HEK293 (cell line): ENCODE data around the gene TBC1D8.
A peak's percentile ranks its signal among the peaks of the same experiment; 100 is the strongest.

Source experiments
- CTCF ChIA-PET: fragments of 350-600 bp; formaldehyde crosslinking; extraction: SDS; loops from one replicate; lab custom pipeline; 2021; ENCODE audit warnings: antibody characterized with exemption; lab: Yijun Ruan, JAX
- POLR2A ChIA-PET: fragments of 300-600 bp; formaldehyde crosslinking; extraction: SDS; loops from one replicate; lab custom pipeline; 2020; ENCODE audit warnings: antibody characterized with exemption, inconsistent platforms; lab: Yijun Ruan, JAX
- H3K27ac ChIP-seq: fragments of 200-500 bp; sonication (Bioruptor generic); 2 replicates; pipeline ENCODE4 v1.5.1; 2014; ENCODE audit warnings: low read depth, low read length, control low read depth, inconsistent platforms; ENCODE audit errors: extremely low read depth
- H3K36me3 ChIP-seq, 2 experiments: fragments of 200-500 bp in 1 of 2; sonication (Bioruptor generic) in 1 of 2; 1 replicate in 1 of 2; 2 replicates in 1 of 2; pipeline ENCODE4 v1.5.1; 2014 to 2017; ENCODE audit warnings: inconsistent platforms in 2 of 2, low read length in 2 of 2; ENCODE audit not compliant: control insufficient read depth in 2 of 2, insufficient read depth in 1 of 2
- H3K4me1 ChIP-seq: fragments of 200-500 bp; sonication (Bioruptor generic); 2 replicates; pipeline ENCODE4 v1.5.1; 2014; ENCODE audit warnings: mild to moderate bottlenecking, low read length, inconsistent platforms; ENCODE audit not compliant: control insufficient read depth, insufficient read depth
- H3K4me3 ChIP-seq: 2 replicates; pipeline ENCODE4 v1.5.1; 2011; ENCODE audit warnings: low read depth, mild to moderate bottlenecking, control low read depth, low read length, moderate library complexity
- H3K9me3 ChIP-seq: fragments of 200-500 bp; sonication (Bioruptor generic); 2 replicates; pipeline ENCODE4 v1.5.1; 2014; ENCODE audit warnings: low read depth, low read length, inconsistent platforms; ENCODE audit not compliant: control insufficient read depth, insufficient read depth
- AEBP2 ChIP-seq: fragments of 450-650 bp; formaldehyde crosslinking; IDR thresholded peaks from 2 replicates; pipeline ENCODE4 v1.5.1; 2016; ENCODE audit warnings: missing biosample characterization, missing genetic modification characterization, borderline replicate concordance
- HIC1 ChIP-seq: fragments of 450-650 bp; formaldehyde crosslinking; IDR thresholded peaks from 2 replicates; pipeline ENCODE4 v1.5.1; 2016; ENCODE audit warnings: missing biosample characterization, missing genetic modification characterization
- HOXC10 ChIP-seq: sonication (generic); formaldehyde crosslinking; IDR thresholded peaks from 2 replicates; pipeline ENCODE4 v1.8.1; 2023; ENCODE audit warnings: mild to moderate bottlenecking, missing genetic modification reagents
- ZFHX2 ChIP-seq: fragments of 450-650 bp; formaldehyde crosslinking; conservative IDR thresholded peaks from 2 replicates; pipeline ENCODE4 v1.5.1; 2016; ENCODE audit warnings: missing biosample characterization, missing genetic modification characterization
- ZNF10 ChIP-seq: fragments of 450-650 bp; formaldehyde crosslinking; IDR thresholded peaks from 2 replicates; pipeline ENCODE4 v1.5.1; 2017; ENCODE audit warnings: missing biosample characterization, missing genetic modification characterization
- ZNF16 ChIP-seq: fragments of 450-650 bp; formaldehyde crosslinking; IDR thresholded peaks from 2 replicates; pipeline ENCODE4 v1.5.1; 2016; ENCODE audit warnings: low read depth, missing biosample characterization, missing genetic modification characterization
- ZNF391 ChIP-seq: fragments of 450-650 bp; formaldehyde crosslinking; IDR thresholded peaks from 2 replicates; pipeline ENCODE4 v1.5.1; 2016; ENCODE audit warnings: low read depth, missing biosample characterization, missing genetic modification characterization, borderline replicate concordance
- ZNF664 ChIP-seq: fragments of 450-650 bp; formaldehyde crosslinking; IDR thresholded peaks from 2 replicates; pipeline ENCODE4 v1.5.1; 2016; ENCODE audit warnings: missing biosample characterization, missing genetic modification characterization
- ZNF76 ChIP-seq: fragments of 450-650 bp; formaldehyde crosslinking; IDR thresholded peaks from 2 replicates; pipeline ENCODE4; 2016; ENCODE audit warnings: low read depth, missing biosample characterization, missing genetic modification characterization, borderline replicate concordance
- ZNF837 ChIP-seq: fragments of 450-650 bp; formaldehyde crosslinking; IDR thresholded peaks from 2 replicates; pipeline ENCODE4 v1.5.1; 2016; ENCODE audit warnings: missing biosample characterization, missing genetic modification characterization
- ZNF843 ChIP-seq: fragments of 450-650 bp; formaldehyde crosslinking; IDR thresholded peaks from 2 replicates; pipeline ENCODE4 v1.5.1; 2016; ENCODE audit warnings: missing biosample characterization, missing genetic modification characterization
- TF ChIP-seq, protein P1 (sequence below): fragments of 450-650 bp; formaldehyde crosslinking; IDR thresholded peaks from 2 replicates; pipeline ENCODE4 v1.5.1; 2016; ENCODE audit warnings: missing biosample characterization, missing genetic modification characterization
- TF ChIP-seq, protein P2 (sequence below): fragments of 450-650 bp; formaldehyde crosslinking; IDR thresholded peaks from 2 replicates; pipeline ENCODE4 v1.5.1; 2016; ENCODE audit warnings: missing biosample characterization, missing genetic modification characterization

TBC1D8 gene

DNA sequence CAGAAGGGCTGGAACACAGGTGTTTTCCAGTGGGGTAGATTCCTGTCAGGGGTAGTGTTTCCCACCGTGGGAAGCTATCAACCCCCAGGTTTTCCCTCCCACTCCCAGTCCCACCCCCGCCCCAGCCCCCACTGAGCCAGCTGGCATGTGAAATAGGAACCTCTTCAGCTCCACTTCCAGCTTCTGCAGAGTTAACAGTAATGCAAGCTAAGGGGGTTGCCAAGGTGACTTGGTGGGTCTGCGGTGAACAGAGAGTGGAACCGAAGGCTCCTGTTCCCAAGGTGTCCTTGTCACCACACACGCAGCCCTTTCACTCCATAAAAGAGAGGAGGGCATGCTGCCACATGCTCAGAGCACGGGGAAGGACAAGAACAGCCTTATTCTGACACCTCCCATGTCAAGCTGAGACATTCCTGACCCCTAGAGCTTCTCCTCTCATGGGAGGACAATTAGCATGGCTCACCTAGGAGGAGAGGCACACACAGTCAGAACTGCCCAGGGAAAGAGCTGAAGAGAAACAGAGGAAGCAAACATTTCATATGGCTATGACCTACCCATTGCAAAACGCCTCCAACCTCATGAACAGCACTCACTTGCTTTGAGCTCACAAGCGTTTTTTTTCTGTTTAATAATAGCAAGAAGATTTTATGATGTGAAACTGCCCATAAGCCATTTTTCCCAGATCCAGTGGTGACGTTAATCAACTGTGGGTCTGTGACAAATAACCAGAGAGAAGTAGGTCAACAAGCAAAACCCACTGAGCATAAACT is 39.8 kb upstream of the TBC1D8 start:
- Histone ChIP-seq H3K27ac (no peak overlapping the region), H3K9me3 (no peaks in the 10 kb centered on the region), H3K4me1 (no peaks in the 10 kb centered on the region), H3K36me3 (no peaks in the 10 kb centered on the region), H3K4me3 (no peak overlapping the region)
- TF ChIP-seq ZFHX2 (tag by site-specific recombination): peak; percentile 21; the same call in 1 of the 2 replicates
- no peak for TF ChIP-seq AEBP2 (tag by site-specific recombination)
- POLR2A ChIA-PET: interaction anchor here (0.7 kb wide), 1 partner anchor 19 kb away, joined by 4 read pairs; no protein-coding TSS in a partner anchor
- CTCF ChIA-PET: interaction anchor here (0.6 to 6.0 kb wide), 7 partner anchors 10 to 169 kb away, joined by 3 to 40 read pairs (median 5); no protein-coding TSS in a partner anchor

DNA sequence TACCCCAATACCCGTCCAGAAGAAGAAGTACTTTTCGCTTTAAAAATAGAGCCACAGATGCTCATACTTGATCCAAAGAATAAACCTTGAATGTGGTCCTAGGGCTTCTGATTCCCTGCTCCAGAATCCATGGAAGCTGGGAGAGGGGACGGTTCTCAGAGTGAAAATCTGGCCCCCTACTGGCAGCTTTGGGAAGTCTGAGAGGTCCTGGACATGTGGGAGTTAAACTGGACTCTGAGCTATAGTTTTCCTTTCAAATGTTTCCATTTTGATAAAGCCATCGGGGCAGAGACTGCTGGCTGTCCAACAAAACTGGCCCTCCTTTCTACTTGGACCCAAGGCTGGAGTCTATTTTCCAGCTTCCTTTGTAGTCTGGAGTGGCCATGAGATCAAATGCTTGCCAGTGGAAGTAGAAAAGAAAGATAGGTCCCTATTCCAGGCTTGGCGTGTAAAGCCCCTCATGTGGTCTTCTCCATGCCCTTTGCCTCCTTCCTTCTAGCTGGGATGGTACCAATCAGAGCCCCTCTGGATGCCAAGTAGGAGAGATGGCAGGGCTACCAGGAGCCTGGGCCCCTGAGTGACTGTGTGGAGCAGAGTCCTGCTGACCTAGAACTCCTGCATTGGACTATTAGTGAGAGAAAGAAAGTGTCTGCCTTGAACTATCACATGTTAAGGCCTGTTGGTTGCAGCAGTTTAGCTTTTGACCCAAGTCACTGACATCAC is 37.7 kb upstream of the TBC1D8 start:
- ChIA-PET CTCF (interaction anchor here (0.6 to 6.0 kb wide), 33 partner anchors 8 to 579 kb away, joined by 3 to 40 read pairs (median 4); partner anchors contain the start of gene TBC1D8), POLR2A (interaction anchor here (1.5 kb wide), 1 partner anchor 63 kb away, joined by 3 read pairs; no protein-coding TSS in a partner anchor)
- no peak for TF ChIP-seq ZNF10 (tag by site-specific recombination)
- no peak for TF ChIP-seq ZNF76 (tag by site-specific recombination)
- TF ChIP-seq HOXC10 (CRISPR knock-in tag): no peak
- no peak for TF ChIP-seq ZNF843 (tag by site-specific recombination)
- TF ChIP-seq HIC1 (tag by site-specific recombination): no peak
- TF ChIP-seq ZNF16 (tag by site-specific recombination): no peak
- TF ChIP-seq, protein P1, sequence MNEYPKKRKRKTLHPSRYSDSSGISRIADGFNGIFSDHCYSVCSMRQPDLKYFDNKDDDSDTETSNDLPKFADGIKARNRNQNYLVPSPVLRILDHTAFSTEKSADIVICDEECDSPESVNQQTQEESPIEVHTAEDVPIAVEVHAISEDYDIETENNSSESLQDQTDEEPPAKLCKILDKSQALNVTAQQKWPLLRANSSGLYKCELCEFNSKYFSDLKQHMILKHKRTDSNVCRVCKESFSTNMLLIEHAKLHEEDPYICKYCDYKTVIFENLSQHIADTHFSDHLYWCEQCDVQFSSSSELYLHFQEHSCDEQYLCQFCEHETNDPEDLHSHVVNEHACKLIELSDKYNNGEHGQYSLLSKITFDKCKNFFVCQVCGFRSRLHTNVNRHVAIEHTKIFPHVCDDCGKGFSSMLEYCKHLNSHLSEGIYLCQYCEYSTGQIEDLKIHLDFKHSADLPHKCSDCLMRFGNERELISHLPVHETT (tag by site-specific recombination): no peak
- no peak for TF ChIP-seq ZNF837
- TF ChIP-seq ZNF664 (tag by site-specific recombination): no peak
- no peak for TF ChIP-seq AEBP2 (tag by site-specific recombination)
- no peak for TF ChIP-seq ZNF391 (tag by site-specific recombination)
- TF ChIP-seq, protein P2, sequence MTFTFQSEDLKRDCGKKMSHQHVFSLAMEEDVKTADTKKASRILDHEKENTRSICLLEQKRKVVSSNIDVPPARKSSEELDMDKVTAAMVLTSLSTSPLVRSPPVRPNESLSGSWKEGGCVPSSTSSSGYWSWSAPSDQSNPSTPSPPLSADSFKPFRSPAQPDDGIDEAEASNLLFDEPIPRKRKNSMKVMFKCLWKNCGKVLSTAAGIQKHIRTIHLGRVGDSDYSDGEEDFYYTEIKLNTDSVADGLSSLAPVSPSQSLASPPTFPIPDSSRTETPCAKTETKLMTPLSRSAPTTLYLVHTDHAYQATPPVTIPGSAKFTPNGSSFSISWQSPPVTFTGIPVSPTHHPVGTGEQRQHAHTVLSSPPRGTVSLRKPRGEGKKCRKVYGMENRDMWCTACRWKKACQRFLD (tag by site-specific recombination): no peak
- H3K4me3 ChIP-seq: no peak overlapping the region
- no peaks in the 10 kb centered on the region for H3K4me1 ChIP-seq
- no peaks in the 10 kb centered on the region for H3K36me3 ChIP-seq
- no peaks in the 10 kb centered on the region for H3K9me3 ChIP-seq
- H3K27ac ChIP-seq: no peak overlapping the region
